H1 (cell line): ENCODE measurements around the gene CCDC51. TPM values are rescaled to one million over a fixed set of nuclear protein-coding genes. Genes with fewer than 3 reads are reported as not detected.

ENCODE experiments used
- CTCF ChIA-PET: fragments of 300-600 bp; sonication (Branson Sonifier 250); formaldehyde crosslinking; loops from one replicate; lab custom pipeline; 2021; ENCODE audit not compliant: partially characterized antibody; lab: Charles Lee
- POLR2A ChIA-PET: fragments of 300-600 bp; sonication (Branson Sonifier 250); formaldehyde crosslinking; loops from one replicate; lab custom pipeline; 2021; ENCODE audit warnings: inconsistent platforms; ENCODE audit not compliant: partially characterized antibody; lab: Charles Lee
- DNase-seq, 2 experiments: peaks; one replicate each; pipeline versions ENCODE4 v3.0.0 to v3.0.0-alpha.2; 2010 to 2022; ENCODE audit warnings: low spot score in 2 of 2, low read depth in 1 of 2, mixed read lengths in 1 of 2
- FAIRE-seq: peaks from 2 replicates; lab custom pipeline; 2011; peaks lifted over from hg19 to GRCh38; lab: Jason Lieb, UNC
- H2AFZ ChIP-seq: 2 replicates; pipeline ENCODE4 v1.8.1; 2012; ENCODE audit warnings: low read length, inconsistent platforms
- H2AK5ac ChIP-seq: 2 replicates; pipeline ENCODE4 v1.6.1; 2013; ENCODE audit warnings: low read depth, low read length
- H2BK120ac ChIP-seq: replicated peaks from 2 replicates; pipeline ENCODE3; 2013; ENCODE audit warnings: low read depth, low read length, inconsistent platforms
- H2BK12ac ChIP-seq: 2 replicates; pipeline ENCODE4 v1.6.1; 2013; ENCODE audit warnings: low read depth, low read length
- H2BK15ac ChIP-seq: 2 replicates; pipeline ENCODE4 v1.6.1; 2013; ENCODE audit warnings: low read length
- H2BK20ac ChIP-seq: 2 replicates; pipeline ENCODE4 v1.6.1; 2013; ENCODE audit warnings: low read length
- H2BK5ac ChIP-seq: 2 replicates; pipeline ENCODE4 v1.6.1; 2013; ENCODE audit warnings: low read depth, low read length
- H3K14ac ChIP-seq: 2 replicates; pipeline ENCODE4 v1.6.1; 2013; ENCODE audit warnings: inconsistent platforms; ENCODE audit not compliant: insufficient read length
- H3K18ac ChIP-seq: 2 replicates; pipeline ENCODE4 v1.6.1; 2013; ENCODE audit warnings: low read length; ENCODE audit errors: extremely low read depth
- H3K23ac ChIP-seq: 2 replicates; pipeline ENCODE4 v1.6.1; 2013; ENCODE audit warnings: inconsistent platforms; ENCODE audit not compliant: insufficient read length
- H3K23me2 ChIP-seq: 2 replicates; pipeline ENCODE4 v1.6.1; 2013; ENCODE audit warnings: low read depth, low read length
- H3K27ac ChIP-seq: 2 replicates; pipeline ENCODE4 v1.6.1; 2011; ENCODE audit warnings: low read depth, low read length, inconsistent platforms
- H3K27me3 ChIP-seq, 4 experiments: replicated peaks in 1 of 4; 1 replicate in 1 of 4; 2 replicates in 3 of 4; pipeline versions ENCODE4 v1.6.1 to v1.8.1; 2011 to 2013; ENCODE audit warnings: low read length in 3 of 4, mild to moderate bottlenecking in 3 of 4, inconsistent platforms in 2 of 4, mixed read lengths in 2 of 4, moderate library complexity in 1 of 4; ENCODE audit not compliant: control insufficient read depth in 3 of 4, insufficient read depth in 3 of 4; ENCODE audit errors: extremely low read depth in 1 of 4
- H3K36me3 ChIP-seq, 4 experiments: 2 replicates each; pipeline versions ENCODE4 v1.6.1 to v1.8.1; 2011 to 2013; ENCODE audit warnings: mild to moderate bottlenecking in 4 of 4, low read length in 3 of 4, moderate library complexity in 2 of 4, control low read depth in 1 of 4, inconsistent platforms in 1 of 4; ENCODE audit not compliant: insufficient read depth in 4 of 4, control insufficient read depth in 2 of 4
- H3K4ac ChIP-seq: replicated peaks from 2 replicates; pipeline ENCODE3; 2013; ENCODE audit warnings: low read length, low read depth, mixed read lengths, inconsistent platforms; ENCODE audit not compliant: insufficient read length
- H3K4me1 ChIP-seq, 4 experiments: replicated peaks in 1 of 4; 1 replicate in 1 of 4; 2 replicates in 3 of 4; pipeline versions ENCODE4 v1.6.1 to v1.8.1; 2011 to 2013; ENCODE audit warnings: low read length in 3 of 4, inconsistent platforms in 2 of 4, mixed read lengths in 1 of 4; ENCODE audit not compliant: insufficient read depth in 4 of 4, control insufficient read depth in 3 of 4
- H3K4me2 ChIP-seq, 2 experiments: 2 replicates each; pipeline versions ENCODE4 v1.6.1 to v1.8.1; 2011 to 2013; ENCODE audit warnings: low read depth in 2 of 2, low read length in 2 of 2, control low read depth in 1 of 2, inconsistent platforms in 1 of 2, mild to moderate bottlenecking in 1 of 2; ENCODE audit not compliant: insufficient read depth in 1 of 2
- H3K4me3 ChIP-seq, 4 experiments: fragments of 200-600, 300-600 bp in 1 of 4; sonication (generic), shearing (Covaris generic), sonication (Bioruptor Twin) in 1 of 4; 2 replicates each; pipeline versions ENCODE4 v1.5.1 to v1.8.1; 2011 to 2016; ENCODE audit warnings: low read length in 4 of 4, low read depth in 3 of 4, control low read depth in 2 of 4, inconsistent platforms in 2 of 4, mild to moderate bottlenecking in 2 of 4, mixed read lengths in 1 of 4, moderate library complexity in 1 of 4; ENCODE audit not compliant: insufficient read depth in 2 of 4; ENCODE audit errors: extremely low read depth in 1 of 4
- H3K56ac ChIP-seq: replicated peaks from 2 replicates; pipeline ENCODE3; 2013; ENCODE audit warnings: low read depth, mild to moderate bottlenecking, mixed read lengths, low read length, inconsistent platforms; ENCODE audit not compliant: insufficient read length
- H3K79me1 ChIP-seq: 2 replicates; pipeline ENCODE4 v1.6.1; 2013; ENCODE audit warnings: low read depth, low read length, control low read depth
- H3K79me2 ChIP-seq, 2 experiments: 2 replicates each; pipeline versions ENCODE4 v1.6.1 to v1.8.1; 2012 to 2013; ENCODE audit warnings: low read length in 2 of 2, mild to moderate bottlenecking in 2 of 2, inconsistent platforms in 1 of 2; ENCODE audit not compliant: insufficient read depth in 2 of 2, control insufficient read depth in 1 of 2
- H3K9ac ChIP-seq, 4 experiments: replicated peaks in 1 of 4; 1 replicate in 1 of 4; 2 replicates in 3 of 4; pipeline versions ENCODE4 v1.6.1 to v1.8.1; 2011 to 2013; ENCODE audit warnings: low read depth in 3 of 4, low read length in 3 of 4, control low read depth in 2 of 4, mild to moderate bottlenecking in 2 of 4, moderate library complexity in 2 of 4, inconsistent platforms in 1 of 4; ENCODE audit errors: extremely low read depth in 1 of 4
- H3K9me3 ChIP-seq, 2 experiments: 2 replicates each; pipeline versions ENCODE4 v1.6.1 to v1.8.1; 2012 to 2013; ENCODE audit warnings: mild to moderate bottlenecking in 2 of 2, moderate library complexity in 2 of 2, control low read depth in 1 of 2, inconsistent platforms in 1 of 2, low read depth in 1 of 2, low read length in 1 of 2, mixed read lengths in 1 of 2; ENCODE audit not compliant: insufficient read depth in 2 of 2
- H4K20me1 ChIP-seq, 2 experiments: replicated peaks in 1 of 2; 2 replicates each; pipeline versions ENCODE3 to v1.8.1; 2011 to 2013; ENCODE audit warnings: inconsistent platforms in 2 of 2, low read length in 2 of 2, mild to moderate bottlenecking in 1 of 2; ENCODE audit not compliant: insufficient read depth in 2 of 2, control insufficient read depth in 1 of 2
- H4K5ac ChIP-seq: 2 replicates; pipeline ENCODE4 v1.6.1; 2013; ENCODE audit warnings: low read length, low read depth, mixed read lengths, inconsistent platforms; ENCODE audit not compliant: insufficient read length
- H4K8ac ChIP-seq: 2 replicates; pipeline ENCODE4 v1.8.0; 2013; ENCODE audit warnings: mild to moderate bottlenecking, moderate library complexity, low read length, inconsistent platforms; ENCODE audit not compliant: insufficient read depth; ENCODE audit errors: extremely low read depth
- H4K91ac ChIP-seq: replicated peaks from 2 replicates; pipeline ENCODE3; 2013; ENCODE audit warnings: low read length, mixed read lengths, inconsistent platforms; ENCODE audit not compliant: insufficient read length
- CTCF ChIP-seq, 3 experiments: IDR thresholded peaks; 1 replicate in 2 of 3; 2 replicates in 1 of 3; pipeline versions ENCODE4 v1.5.1 to v1.6.1; 2011; ENCODE audit warnings: low read length in 3 of 3, mild to moderate bottlenecking in 3 of 3, inconsistent platforms in 2 of 3, low read depth in 1 of 3, moderate library complexity in 1 of 3; ENCODE audit not compliant: insufficient read depth in 1 of 3; ENCODE audit errors: control extremely low read depth in 1 of 3
- EGR1 ChIP-seq: IDR thresholded peaks from 2 replicates; pipeline ENCODE4 v1.6.1; 2011; ENCODE audit warnings: low read depth, low read length, borderline replicate concordance
- EP300 ChIP-seq, 2 experiments: IDR thresholded peaks; 1 replicate in 1 of 2; 2 replicates in 1 of 2; pipeline ENCODE4 v1.6.1; 2011 to 2012; ENCODE audit warnings: low read depth in 2 of 2, low read length in 2 of 2, mild to moderate bottlenecking in 2 of 2, borderline replicate concordance in 1 of 2, inconsistent platforms in 1 of 2, moderate library complexity in 1 of 2
- KDM4A ChIP-seq: IDR thresholded peaks from one replicate; pipeline ENCODE4 v1.7.1; 2012; ENCODE audit warnings: low read depth, mild to moderate bottlenecking, moderate library complexity, low read length, inconsistent platforms; ENCODE audit not compliant: severe bottlenecking
- WGBS, 2 experiments: shearing (Covaris generic) in 1 of 2; methylation state at CpG; one replicate each; pipeline versions ENCODE4 v1.1.6 to v1.1.7; 2013 to 2015; ENCODE audit warnings: low lambda C conversion rate in 2 of 2, mixed read lengths in 2 of 2, inconsistent platforms in 1 of 2, low coverage in 1 of 2, missing lambda C conversion rate in 1 of 2; ENCODE audit not compliant: insufficient replicate concordance in 2 of 2, insufficient coverage in 1 of 2, insufficient read length in 1 of 2; ENCODE audit errors: extremely low coverage in 1 of 2, missing lambda C conversion rate in 1 of 2; 5-methylcytosine and 5-hydroxymethylcytosine counted together
- polyA plus RNA-seq, 7 experiments: library from polyadenylated mRNA; depleted of rRNA in 3 of 7; stranded (reverse) in 5 of 7; unstranded in 2 of 7; fragments of >200 nt in 5 of 7; fragments of 200-250 nt in 2 of 7; gene quantifications; 1 replicate in 5 of 7; 2 replicates in 1 of 7; 4 replicates in 1 of 7; pipeline versions ENCODE4 v1.2.1 to v1.2.3, GENCODE V29; 2011 to 2013; ENCODE audit warnings: missing spikeins in 2 of 7, mixed read lengths in 2 of 7
- total RNA-seq: library from RNA; stranded (reverse); fragmentation: NEBNext Ultra II Directional; extraction: Animal tissue kit (Norgen Biotek cat#: 25700); gene quantifications from 2 replicates; pipeline ENCODE4 v1.2.1, GENCODE V29; 2021

The CCDC51 gene
- total and polyA plus RNA-seq, 2 of the 8 experiments (the other 6 are each of a cell fraction or from before 2014, with no cell fraction given) = 21.3 to 21.4 TPM

- no peaks in the 10 kb centered on the region for H3K27me3 ChIP-seq
- H2BK20ac ChIP-seq = no peak overlapping the region
- no peak overlapping the region for H2AK5ac ChIP-seq
- H3K4me3 ChIP-seq = no peak overlapping the region
- 90% methylated on average over 14 of the region's 14 CpGs; no CpG with 5 or more reads in 1 of the 2 experiments for WGBS, 2 experiments
- H4K20me1 ChIP-seq = peaks cover 20 to 53% of the 10 kb centered on the region in 2 experiments
- no peak overlapping the region; the same call in 1 of the 2 replicates for H4K8ac ChIP-seq
- no peaks in the 10 kb centered on the region for H3K23me2 ChIP-seq
- H3K4ac ChIP-seq = no peak overlapping the region
- no peak overlapping the region for H2BK12ac ChIP-seq
- H3K27ac ChIP-seq = no peak overlapping the region
- no peak for FAIRE-seq
- no peak overlapping the region for H3K4me2 ChIP-seq
- no peak for DNase-seq
- H2BK15ac ChIP-seq = no peak overlapping the region
- no peak overlapping the region for H3K56ac ChIP-seq
- TF ChIP-seq CTCF (IDR thresholded peaks at IDR 0.05; ENCODE audit: control extremely low read depth in 1 of 3, insufficient read depth in 1 of 3, low read depth in 1 of 3, low read length in 3 of 3) (no peak), EGR1 (no peak), EP300 (IDR thresholded peaks at IDR 0.05; ENCODE audit: borderline replicate concordance in 1 of 2, low read depth in 2 of 2, low read length in 2 of 2) (no peak), KDM4A (no peak)
- no peak overlapping the region for H3K9ac ChIP-seq
- H3K14ac ChIP-seq = no peak overlapping the region
- ChIA-PET CTCF (interaction anchor here (1.6 to 4.3 kb wide), 5 partner anchors 9 to 131 kb away, joined by 3 to 47 read pairs (median 30); no protein-coding TSS in a partner anchor), POLR2A (interaction anchor here (1.2 to 31.5 kb wide), 3 partner anchors 5 to 97 kb away, joined by 4 to 650 read pairs (median 650); partner anchors contain the start of gene PLXNB1)
- H2BK5ac ChIP-seq = no peak overlapping the region
- peaks cover 0 to 11% of the 10 kb centered on the region in 2 experiments; a peak in 1 of 4 replicates for H3K79me2 ChIP-seq
- H3K18ac ChIP-seq = no peak overlapping the region
- no peak overlapping the region for H4K5ac ChIP-seq
- no peak overlapping the region for H4K91ac ChIP-seq
- no peaks in the 10 kb centered on the region for H3K4me1 ChIP-seq
- no peak overlapping the region for H3K23ac ChIP-seq
- no peak overlapping the region for H2AFZ ChIP-seq
- peaks cover 5% of the 10 kb centered on the region for H3K79me1 ChIP-seq
- peaks cover 53 to 68% (median 62%) of the 10 kb centered on the region in 4 experiments for H3K36me3 ChIP-seq
- no peaks in the 10 kb centered on the region for H3K9me3 ChIP-seq
- no peak overlapping the region for H2BK120ac ChIP-seq
Observed at GRCh38 chr3:48417529-48418108, 22.3 kb downstream of the CCDC51 start.
